ACHN (cell line): ENCODE results near the gene B3GALT5.
A peak's percentile ranks its signal among the peaks of the same experiment; 100 is the strongest.

Experiments
- DNase-seq: peaks from one replicate; pipeline ENCODE4 v3.0.0-alpha.2; 2015
- in situ Hi-C: cut with HindIII; loops from 2 replicates; pipeline ENCODE4 v1.10.0; 2017; ENCODE audit warnings: low sequenced_read_pairs, low pct_ligation_motif_present, low pct_unique_long_range_greater_than_20kb

B3GALT5 gene

DNA sequence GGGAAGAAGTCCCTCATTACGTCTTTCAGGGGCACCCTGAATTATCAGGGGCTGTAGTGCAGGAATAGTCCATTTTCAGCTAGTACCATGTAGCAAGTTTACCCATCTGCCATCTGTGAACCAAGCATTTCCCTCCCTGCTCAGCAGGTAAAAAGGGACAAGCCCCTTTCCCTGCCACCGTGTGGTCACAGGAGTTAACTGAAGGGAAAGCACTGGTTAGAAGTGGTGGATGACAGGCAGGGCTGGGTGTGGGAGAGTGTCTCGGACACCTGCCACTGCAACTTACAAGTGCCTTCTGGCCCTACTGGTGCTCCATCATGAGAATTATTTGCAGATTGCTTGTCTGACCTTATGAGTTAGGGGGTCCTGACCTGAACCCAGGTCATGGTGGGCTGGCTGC is 100.2 kb downstream of the B3GALT5 start:
- in situ Hi-C loops = loop anchor here (10.0 kb wide), 1 partner anchor 198 kb away; no protein-coding TSS in a partner anchor
- no peak for DNase-seq

DNA sequence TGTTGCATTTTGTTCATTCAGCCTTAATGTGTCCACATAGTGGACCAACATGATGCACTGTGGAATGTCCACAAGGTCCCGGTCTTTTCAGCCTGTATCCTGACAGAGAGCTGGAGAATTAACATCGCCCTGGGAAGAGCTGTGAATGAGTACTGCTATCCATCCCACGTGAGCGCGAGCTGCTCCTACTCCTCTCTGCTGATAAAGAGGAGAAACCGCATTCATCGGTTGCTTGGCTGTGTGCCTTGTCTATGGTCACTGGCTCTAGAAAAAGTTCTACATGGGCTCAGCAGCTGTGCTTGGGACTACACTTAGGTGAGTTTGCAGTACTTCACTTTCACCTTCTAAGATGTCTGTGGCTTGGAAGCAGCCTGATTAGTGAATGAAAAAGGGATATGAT is 101.2 kb downstream of the B3GALT5 start:
- no peak for DNase-seq
- in situ Hi-C loops = loop anchor here (10.0 kb wide), 1 partner anchor 199 kb away; no protein-coding TSS in a partner anchor

DNA sequence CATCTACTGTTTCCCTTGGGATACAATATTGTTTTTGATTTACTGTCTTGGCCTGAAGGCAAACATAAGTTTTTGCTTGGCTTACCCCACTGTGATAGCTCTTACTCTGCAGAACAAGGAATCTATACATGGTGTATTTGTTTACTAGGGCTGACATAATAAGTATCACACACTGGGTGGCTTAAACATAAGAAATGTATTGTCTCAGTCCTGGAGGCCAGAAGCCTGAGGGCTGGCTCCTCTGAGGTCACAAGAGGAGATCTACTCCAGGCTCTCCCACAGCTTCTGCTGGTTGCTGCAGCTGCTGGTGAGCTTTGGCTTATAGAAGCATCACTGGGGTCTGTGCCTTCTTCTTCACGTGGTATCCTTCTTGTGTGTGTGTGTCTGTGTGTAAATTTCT is 101.6 kb downstream of the B3GALT5 start:
- in situ Hi-C loops = loop anchor here (10.0 kb wide), 1 partner anchor 200 kb away; no protein-coding TSS in a partner anchor

DNA sequence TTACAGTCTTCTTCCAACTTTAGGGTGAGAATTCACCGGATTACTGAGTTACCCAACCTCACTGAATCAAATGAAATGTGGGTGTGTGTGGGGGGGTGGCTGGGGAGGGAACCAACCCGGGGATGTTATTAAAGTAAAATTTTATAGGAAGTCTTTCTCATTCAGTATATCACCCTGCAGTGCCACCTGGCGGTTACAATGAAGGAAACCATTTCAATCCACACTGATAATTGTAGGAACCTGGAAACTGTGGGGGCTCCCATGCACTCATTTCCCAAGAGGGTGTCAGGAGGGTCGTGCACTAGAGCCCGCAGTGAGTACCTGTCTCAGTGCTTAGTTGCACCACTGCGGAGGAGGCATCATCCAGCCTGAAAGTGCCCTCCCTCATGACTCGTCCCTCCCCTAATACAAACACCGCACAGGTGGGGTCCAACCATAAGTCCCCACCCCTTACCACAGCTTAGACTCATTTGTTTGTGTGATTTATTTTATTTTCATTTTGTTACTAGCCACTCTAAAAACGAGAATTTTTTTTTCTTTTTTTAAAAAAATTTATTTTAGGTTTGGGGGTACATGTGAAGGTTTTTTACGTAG is 103.2 kb downstream of the B3GALT5 start:
- in situ Hi-C loops = loop anchor here (10.0 kb wide), 1 partner anchor 201 kb away; no protein-coding TSS in a partner anchor
- DNase-seq = peak; percentile 46

More for the DNA sequence above, 101.6 kb downstream of the B3GALT5 start:
- no peak for DNase-seq

DNA sequence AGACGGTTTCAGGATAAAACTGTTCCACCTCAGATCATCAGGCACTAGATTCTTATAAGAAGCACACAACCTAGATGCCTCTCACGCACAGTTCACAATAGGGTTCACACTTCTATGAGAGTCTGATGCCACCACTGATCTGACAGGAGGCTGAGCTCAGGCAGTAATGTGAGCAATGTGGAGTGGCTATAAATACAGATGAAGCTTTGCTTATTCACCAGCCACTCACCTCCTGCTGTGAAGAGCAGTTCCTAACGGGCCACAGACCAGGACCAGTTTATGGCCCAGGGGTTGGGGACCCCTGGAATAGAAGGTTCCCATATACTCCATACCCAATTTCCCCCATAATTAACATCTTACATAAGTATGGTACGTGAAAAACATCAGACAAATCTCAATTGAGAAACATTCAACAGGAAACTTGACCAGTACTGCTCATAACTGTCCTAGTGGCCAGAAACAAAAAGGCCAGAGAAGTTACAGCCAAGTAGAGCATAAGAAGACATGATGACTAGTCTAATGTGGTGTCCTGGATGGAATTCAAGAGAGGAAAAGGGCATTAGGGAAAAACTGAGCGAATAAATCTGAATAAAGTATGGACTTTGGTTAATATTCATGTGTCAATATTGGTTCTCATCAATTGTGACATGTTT is 107.5 kb downstream of the B3GALT5 start:
- in situ Hi-C loops = no loop called here
- DNase-seq = no peak

DNA sequence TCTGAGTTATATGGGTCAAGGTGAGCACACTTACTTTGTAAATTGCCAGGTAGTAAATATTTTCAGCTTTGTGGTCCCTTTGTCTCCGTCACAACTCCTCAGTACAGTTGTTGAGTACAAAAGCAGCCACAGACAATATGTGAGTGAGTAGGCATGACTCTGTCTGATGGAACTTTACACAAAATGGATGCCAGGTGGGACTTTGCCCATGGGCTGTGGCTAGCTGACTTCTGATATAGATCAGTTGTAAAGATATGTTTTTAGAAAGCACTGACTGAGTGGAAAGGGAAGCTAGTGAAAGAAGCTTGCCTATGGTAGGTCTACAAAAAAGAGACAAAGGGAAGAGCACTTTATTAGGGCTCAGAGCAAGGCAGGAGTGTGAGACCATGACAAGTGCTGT is 109.1 kb downstream of the B3GALT5 start:
- no peak for DNase-seq
- in situ Hi-C loops = no loop called here
